GM12875 (cell line): ENCODE data around the gene PDE8A.

Source experiments
- H3K4me3 ChIP-seq: one replicate; pipeline ENCODE4 v1.5.1; 2011; ENCODE audit warnings: low read depth, low read length, control low read depth
- TF ChIP-seq, protein P1 (sequence below): IDR thresholded peaks from 2 replicates; pipeline ENCODE4 v1.5.1; 2011; ENCODE audit warnings: low read depth, mild to moderate bottlenecking, control low read depth, inconsistent platforms, low read length, moderate library complexity, borderline replicate concordance; ENCODE audit not compliant: insufficient read depth

The PDE8A gene

DNA sequence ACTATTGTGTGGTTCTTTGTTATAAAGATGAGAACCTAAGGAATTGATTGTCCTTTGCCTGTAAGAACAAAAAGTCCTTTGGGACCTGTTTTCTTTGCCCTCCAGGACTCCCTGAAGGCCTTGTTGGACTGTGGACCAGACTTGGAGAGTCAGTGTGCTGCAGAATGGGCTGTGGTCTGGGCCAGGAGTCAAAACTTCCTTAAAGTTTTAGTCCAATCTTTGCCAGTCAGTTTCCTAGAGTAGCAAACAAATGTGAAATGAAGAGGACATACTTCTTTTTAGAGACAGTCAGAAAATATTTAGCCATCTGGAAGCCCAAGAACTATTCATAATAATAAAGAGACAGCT lies 45.4 kb downstream of the PDE8A start:
- no peak overlapping the region for H3K4me3 ChIP-seq
- TF ChIP-seq, protein P1, sequence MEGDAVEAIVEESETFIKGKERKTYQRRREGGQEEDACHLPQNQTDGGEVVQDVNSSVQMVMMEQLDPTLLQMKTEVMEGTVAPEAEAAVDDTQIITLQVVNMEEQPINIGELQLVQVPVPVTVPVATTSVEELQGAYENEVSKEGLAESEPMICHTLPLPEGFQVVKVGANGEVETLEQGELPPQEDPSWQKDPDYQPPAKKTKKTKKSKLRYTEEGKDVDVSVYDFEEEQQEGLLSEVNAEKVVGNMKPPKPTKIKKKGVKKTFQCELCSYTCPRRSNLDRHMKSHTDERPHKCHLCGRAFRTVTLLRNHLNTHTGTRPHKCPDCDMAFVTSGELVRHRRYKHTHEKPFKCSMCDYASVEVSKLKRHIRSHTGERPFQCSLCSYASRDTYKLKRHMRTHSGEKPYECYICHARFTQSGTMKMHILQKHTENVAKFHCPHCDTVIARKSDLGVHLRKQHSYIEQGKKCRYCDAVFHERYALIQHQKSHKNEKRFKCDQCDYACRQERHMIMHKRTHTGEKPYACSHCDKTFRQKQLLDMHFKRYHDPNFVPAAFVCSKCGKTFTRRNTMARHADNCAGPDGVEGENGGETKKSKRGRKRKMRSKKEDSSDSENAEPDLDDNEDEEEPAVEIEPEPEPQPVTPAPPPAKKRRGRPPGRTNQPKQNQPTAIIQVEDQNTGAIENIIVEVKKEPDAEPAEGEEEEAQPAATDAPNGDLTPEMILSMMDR, result no peak

DNA sequence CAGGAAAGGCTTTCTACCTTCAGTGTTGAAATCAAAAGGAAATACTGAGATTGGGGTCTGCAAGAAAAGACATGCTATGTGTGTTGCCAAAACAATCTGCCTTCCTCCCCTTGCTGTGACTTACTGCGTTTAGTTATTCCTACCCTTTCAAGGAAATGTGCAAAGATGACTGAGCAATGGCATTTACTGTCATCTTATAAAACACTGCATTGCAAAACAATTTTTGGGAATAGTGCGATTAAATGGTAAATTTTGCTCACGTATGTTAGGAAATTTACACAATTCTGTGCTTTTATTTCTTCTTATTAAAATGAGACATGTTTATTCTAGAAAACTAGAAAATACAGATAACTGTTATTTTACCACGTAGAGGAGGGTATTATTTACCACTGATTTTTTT lies 45.8 kb downstream of the PDE8A start:
- TF ChIP-seq, protein P1, result no peak
- no peak overlapping the region for H3K4me3 ChIP-seq

DNA sequence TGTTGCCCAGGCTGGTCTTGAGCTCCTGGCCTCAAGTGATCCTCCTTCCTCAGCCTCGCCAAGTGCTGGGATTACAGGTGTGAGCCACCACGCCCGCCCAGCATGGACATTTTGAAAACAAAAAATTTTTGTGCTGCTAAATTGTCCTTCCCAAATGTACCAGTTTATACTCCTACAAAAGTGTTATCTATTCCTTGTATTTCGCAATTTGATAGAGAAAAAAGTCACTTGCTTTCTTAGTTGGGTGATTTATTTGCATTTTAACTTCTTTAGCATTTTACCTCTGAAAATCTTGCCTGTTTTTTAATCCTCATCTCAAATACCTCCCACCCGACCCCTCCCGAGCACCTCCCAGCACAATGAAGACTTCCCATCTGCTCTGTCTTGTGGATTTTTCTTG lies 46.8 kb downstream of the PDE8A start:
- TF ChIP-seq, protein P1, result no peak
- H3K4me3 ChIP-seq, result no peak overlapping the region

DNA sequence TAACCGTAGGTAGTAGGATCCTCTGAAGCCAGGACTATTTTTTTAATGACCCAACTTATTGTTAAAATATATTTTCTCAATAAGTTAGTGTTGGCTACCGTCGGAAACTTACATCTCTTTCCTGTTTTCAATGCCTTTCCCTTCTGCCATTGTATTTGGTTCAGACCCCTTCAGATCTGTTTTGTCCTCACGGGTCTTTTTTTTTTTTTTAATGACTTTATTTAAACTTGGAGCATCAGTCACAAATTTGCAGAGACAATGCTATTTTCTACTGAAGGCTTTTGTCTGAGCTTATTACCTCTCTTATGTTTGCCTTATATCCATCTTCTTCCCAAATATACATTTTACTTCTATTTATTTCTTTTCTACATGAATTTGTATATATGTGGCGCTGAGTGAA lies 47.6 kb downstream of the PDE8A start:
- H3K4me3 ChIP-seq, result no peak overlapping the region
- TF ChIP-seq, protein P1, result no peak

DNA sequence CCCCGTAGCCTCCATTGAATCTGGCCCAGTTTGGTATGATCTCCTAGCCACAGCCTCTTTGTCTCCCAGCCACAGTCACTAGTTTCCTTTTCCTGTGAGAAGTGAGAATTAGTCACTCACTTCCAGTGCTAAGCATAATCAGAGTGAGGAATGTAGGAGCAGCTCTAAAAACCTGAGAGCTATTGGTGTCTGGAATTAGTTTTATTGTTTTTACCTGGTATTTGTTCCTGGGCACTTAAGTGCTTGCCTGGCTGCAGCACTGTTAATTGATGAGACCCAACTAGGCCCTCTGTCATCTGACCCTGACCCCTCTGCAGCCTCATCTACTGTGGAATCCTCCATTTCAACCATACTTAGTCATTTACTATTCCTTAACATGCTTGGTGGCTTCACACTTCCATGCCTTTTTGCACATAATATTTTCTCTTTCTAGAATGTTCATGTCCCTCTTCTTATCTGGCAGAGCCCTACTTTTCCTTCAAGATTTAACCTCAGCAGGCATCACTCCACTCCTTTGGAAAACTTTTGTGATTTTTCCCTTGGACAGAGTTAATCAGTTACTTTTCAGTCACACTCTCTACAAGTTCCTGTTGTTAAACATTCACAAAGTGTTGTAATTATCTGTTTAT lies 48.8 kb downstream of the PDE8A start:
- TF ChIP-seq, protein P1, result no peak
- H3K4me3 ChIP-seq, result no peak overlapping the region

DNA sequence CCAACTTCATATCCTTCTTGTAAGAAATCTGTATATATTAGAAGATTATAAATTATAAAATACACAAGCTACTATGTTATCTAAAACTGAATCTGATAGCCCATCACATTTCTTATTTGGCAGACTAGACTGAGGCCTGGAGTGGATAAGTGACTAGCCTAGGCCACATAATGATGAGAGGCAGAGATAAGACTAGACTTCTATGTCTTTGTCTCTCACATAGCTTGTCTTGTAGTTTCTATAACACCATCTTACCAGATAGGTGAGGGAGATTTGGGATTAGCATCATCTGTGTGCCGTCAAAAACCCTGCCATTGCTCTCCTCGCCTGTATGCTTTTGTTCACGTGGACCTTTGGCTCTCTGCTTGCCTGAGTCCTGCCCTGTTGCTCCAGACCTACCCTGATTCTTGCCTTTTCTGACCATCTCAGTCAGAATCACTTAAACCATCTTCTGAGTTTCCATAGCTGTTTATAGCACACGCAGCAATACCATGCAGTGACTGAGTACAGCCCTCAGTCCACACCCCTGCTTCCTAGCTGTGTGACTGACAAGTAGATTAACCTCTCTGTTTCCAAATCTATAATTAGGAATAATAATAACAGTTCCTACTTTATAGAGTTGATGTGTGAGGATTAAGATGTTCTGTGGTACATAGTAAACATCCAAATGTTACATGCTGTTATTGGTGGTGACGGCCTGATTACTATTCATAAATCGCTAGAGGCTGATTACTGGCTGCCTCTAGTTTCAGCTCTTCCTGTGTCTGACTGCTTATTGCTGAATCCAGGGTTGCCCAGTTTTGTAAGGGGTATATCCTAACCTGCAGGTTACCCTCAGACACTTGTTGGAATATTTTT lies 49.7 kb downstream of the PDE8A start:
- H3K4me3 ChIP-seq, result no peak overlapping the region
- TF ChIP-seq, protein P1, result no peak
